ENCODE measurements around the gene CLDN24. TPM values are rescaled to one million over a fixed set of nuclear protein-coding genes. Genes with fewer than 3 reads are reported as not detected.

Gene CLDN24
- total RNA-seq, 1 experiment from 2014 or later, result not detected

GRCh38 chr4:183297675-183298074, 24.6 kb downstream of the CLDN24 start:
- Histone ChIP-seq H4K20me1 (ENCODE audit: insufficient read depth) (no peaks in the 10 kb centered on the region), H3K4me1 (ENCODE audit: control insufficient read depth in 1 of 2, insufficient read depth in 2 of 2, low read length in 2 of 2) (peaks cover 0 to 12% of the 10 kb centered on the region in 2 experiments; a peak in 1 of 4 replicates), H3K27me3 (ENCODE audit: insufficient read depth, low read length) (no peaks in the 10 kb centered on the region), H3K9me3 (ENCODE audit: control insufficient read depth in 1 of 2, insufficient read depth in 1 of 2, low read depth in 1 of 2, low read length in 2 of 2) (no peaks in the 10 kb centered on the region), H3K27ac (ENCODE audit: low read depth, low read length) (no peak overlapping the region), H3K9ac (ENCODE audit: low read length) (no peak overlapping the region), H3K79me2 (ENCODE audit: insufficient read depth, low read length) (no peaks in the 10 kb centered on the region), H3K4me3 (replicated peaks in 1 of 2; ENCODE audit: low read depth in 1 of 2, low read length in 2 of 2) (no peak overlapping the region), H3K9me2 (ENCODE audit: insufficient read depth) (no peaks in the 10 kb centered on the region), H3K36me3 (ENCODE audit: control insufficient read depth in 1 of 2, insufficient read depth in 2 of 2, low read length in 2 of 2) (no peaks in the 10 kb centered on the region), H3K4me2 (ENCODE audit: low read length) (no peak overlapping the region), H2AFZ (ENCODE audit: low read depth, low read length, poor library complexity, severe bottlenecking) (no peak overlapping the region)
- DNase-seq (ENCODE audit: low read depth, low spot score) (no peak), ATAC-seq (no peak)
- ChIA-PET CTCF (no interaction called here), POLR2A (no interaction called here), RAD21 (ENCODE audit: low non-redundant PET in 1 of 2, low total read pairs in 2 of 2, uncharacterized antibody in 2 of 2, unreplicated experiment in 2 of 2) (no interaction called here)
- TF ChIP-seq YY1 (IDR thresholded peaks at IDR 0.05; ENCODE audit: extremely low read depth, insufficient replicate concordance, low read depth, low read length) (no peak), POLR2AphosphoS5 (IDR thresholded peaks at IDR 0.05; ENCODE audit: low read depth, low read length) (no peak), EZH2phosphoT487 (IDR thresholded peaks at IDR 0.05; ENCODE audit: borderline replicate concordance) (no peak), SIN3A (IDR thresholded peaks at IDR 0.05; ENCODE audit: low read depth) (no peak), POLR2A (IDR thresholded peaks at IDR 0.05; ENCODE audit: borderline replicate concordance, extremely low read depth, insufficient read depth, insufficient read length) (no peak), MAX (IDR thresholded peaks at IDR 0.05) (no peak), SP1 (IDR thresholded peaks at IDR 0.05; ENCODE audit: low read depth) (no peak), TCF7L2 (IDR thresholded peaks at IDR 0.05; ENCODE audit: borderline replicate concordance, extremely low read depth, insufficient read depth, insufficient read length) (no peak), REST (IDR thresholded peaks at IDR 0.05; ENCODE audit: low read depth) (no peak), EZH2 (IDR thresholded peaks at IDR 0.05) (no peak), FOSL1 (IDR thresholded peaks at IDR 0.05; ENCODE audit: low read depth) (no peak), ATF3 (IDR thresholded peaks at IDR 0.05) (no peak), EGR1 (IDR thresholded peaks at IDR 0.05; ENCODE audit: low read depth) (no peak), ZFX (IDR thresholded peaks at IDR 0.05) (no peak), SRF (IDR thresholded peaks at IDR 0.05; ENCODE audit: low read depth) (no peak), JUND (IDR thresholded peaks at IDR 0.05) (no peak), CEBPB (IDR thresholded peaks at IDR 0.05; ENCODE audit: low read depth) (no peak), RAD21 (IDR thresholded peaks at IDR 0.05; ENCODE audit: low read depth) (no peak)
- no TSS peak for BruUV-seq (replicated peaks)
- intact Hi-C loops (cut with micrococcal nuclease), result no loop called here
